Measurements from ENCODE around the gene PRPF19. TPM values are rescaled to one million over a fixed set of nuclear protein-coding genes. Genes with fewer than 3 reads are reported as not detected.

PRPF19 gene
- total RNA-seq, 1 donor from 2014 or later = 61.9 TPM

GRCh38 chr11:60936467-60937143 is 30.2 kb upstream of the PRPF19 start:
- Histone ChIP-seq H3K4me3 (ENCODE audit: insufficient read depth, low read depth, low read length) (no peak overlapping the region), H4K20me1 (ENCODE audit: insufficient read depth, low read length) (no peaks in the 10 kb centered on the region), H3K9ac (ENCODE audit: low read length) (no peak overlapping the region), H3K36me3 (ENCODE audit: insufficient read depth, low read length) (no peaks in the 10 kb centered on the region), H3K4me1 (ENCODE audit: insufficient read depth, low read length) (no peaks in the 10 kb centered on the region), H3K27me3 (ENCODE audit: insufficient read depth, low read length) (peaks cover 6% of the 10 kb centered on the region), H3K4me2 (ENCODE audit: low read length) (no peak overlapping the region), H3K79me2 (ENCODE audit: insufficient read depth, low read length) (no peaks in the 10 kb centered on the region), H3K9me3 (ENCODE audit: insufficient read depth, low read depth, low read length) (no peaks in the 10 kb centered on the region), H3K27ac (ENCODE audit: low read depth, low read length) (no peak overlapping the region), H2AFZ (ENCODE audit: low read depth, low read length) (no peak overlapping the region)
- H3K4me3 Mint-ChIP-seq (ENCODE audit: unreplicated experiment) = no peak overlapping the region
- H3K27me3 Mint-ChIP-seq (ENCODE audit: low read depth, unreplicated experiment) = peaks cover 2% of the 10 kb centered on the region
- H3K9me3 Mint-ChIP-seq (ENCODE audit: unreplicated experiment) = no peaks in the 10 kb centered on the region
- H3K27ac Mint-ChIP-seq (ENCODE audit: unreplicated experiment) = no peak overlapping the region
- TF ChIP-seq EZH2 (IDR thresholded peaks at IDR 0.05; ENCODE audit: insufficient read depth, low read length) = no peak
- TF ChIP-seq CTCF (IDR thresholded peaks at IDR 0.05; ENCODE audit: insufficient read depth, low read depth, low read length) = no peak
- H3K36me3 Mint-ChIP-seq (ENCODE audit: low read depth, unreplicated experiment) = peaks cover 17% of the 10 kb centered on the region
- H3K4me1 Mint-ChIP-seq (ENCODE audit: low read depth, unreplicated experiment) = no peaks in the 10 kb centered on the region
- FAIRE-seq = no peak
- DNase-seq (ENCODE audit: low read depth) = no peak

GRCh38 chr11:60935676-60936442 is 29.5 kb upstream of the PRPF19 start:
- H3K79me2 ChIP-seq (ENCODE audit: insufficient read depth, low read length) = no peaks in the 10 kb centered on the region
- H3K27me3 Mint-ChIP-seq (ENCODE audit: low read depth, unreplicated experiment) = peaks cover 2% of the 10 kb centered on the region
- H3K4me2 ChIP-seq (ENCODE audit: low read length) = no peak overlapping the region
- H4K20me1 ChIP-seq (ENCODE audit: insufficient read depth, low read length) = no peaks in the 10 kb centered on the region
- no peaks in the 10 kb centered on the region for H3K4me1 ChIP-seq (ENCODE audit: insufficient read depth, low read length)
- no peaks in the 10 kb centered on the region for H3K9me3 ChIP-seq (ENCODE audit: insufficient read depth, low read depth, low read length)
- H3K9me3 Mint-ChIP-seq (ENCODE audit: unreplicated experiment) = no peaks in the 10 kb centered on the region
- no peak overlapping the region for H3K27ac Mint-ChIP-seq (ENCODE audit: unreplicated experiment)
- H3K36me3 ChIP-seq (ENCODE audit: insufficient read depth, low read length) = peaks cover under 1% of the 10 kb centered on the region
- FAIRE-seq (no peak), DNase-seq (ENCODE audit: low read depth) (no peak)
- H3K4me1 Mint-ChIP-seq (ENCODE audit: low read depth, unreplicated experiment) = no peaks in the 10 kb centered on the region
- H3K27me3 ChIP-seq (ENCODE audit: insufficient read depth, low read length) = peaks cover 5% of the 10 kb centered on the region
- H3K4me3 ChIP-seq (ENCODE audit: insufficient read depth, low read depth, low read length) = no peak overlapping the region
- H2AFZ ChIP-seq (ENCODE audit: low read depth, low read length) = no peak overlapping the region
- H3K4me3 Mint-ChIP-seq (ENCODE audit: unreplicated experiment) = no peak overlapping the region
- no peak overlapping the region for H3K27ac ChIP-seq (ENCODE audit: low read depth, low read length)
- no peak for TF ChIP-seq CTCF (IDR thresholded peaks at IDR 0.05; ENCODE audit: insufficient read depth, low read depth, low read length)
- TF ChIP-seq EZH2 (IDR thresholded peaks at IDR 0.05; ENCODE audit: insufficient read depth, low read length) = no peak
- H3K9ac ChIP-seq (ENCODE audit: low read length) = no peak overlapping the region
- H3K36me3 Mint-ChIP-seq (ENCODE audit: low read depth, unreplicated experiment) = peaks cover 12% of the 10 kb centered on the region

Measured in astrocyte (in vitro differentiated cells and primary cell).